OCI-LY1 (cell line): Measurements from ENCODE around the gene TRAPPC14.

ENCODE experiments used
- H2AFZ ChIP-seq: fragments of 200-600 bp; sonication (generic), shearing (Covaris generic); 2 replicates; pipeline ENCODE4 v1.6.0; 2014; ENCODE audit warnings: antibody characterized with exemption, mild to moderate bottlenecking, low read length
- H3F3A ChIP-seq: fragments of 200-600 bp; sonication (generic), shearing (Covaris generic); 2 replicates; pipeline ENCODE4 v1.6.0; 2014; ENCODE audit warnings: mild to moderate bottlenecking, antibody characterized with exemption, low read length, moderate library complexity; ENCODE audit not compliant: insufficient read depth
- H3K27ac ChIP-seq: fragments of 200-600 bp; sonication (generic); 2 replicates; pipeline ENCODE4 v1.5.1; 2014; ENCODE audit warnings: low read length, mixed run types, mild to moderate bottlenecking, low read depth; ENCODE audit not compliant: poor library complexity, severe bottlenecking
- H3K27me3 ChIP-seq: fragments of 200-600 bp; sonication (generic); 2 replicates; pipeline ENCODE4 v1.6.0; 2014; ENCODE audit warnings: antibody characterized with exemption, mild to moderate bottlenecking, low read length, moderate library complexity; ENCODE audit not compliant: insufficient read depth
- H3K36me3 ChIP-seq: fragments of 200-600 bp; sonication (generic); 2 replicates; pipeline ENCODE4 v1.6.1; 2014; ENCODE audit warnings: mild to moderate bottlenecking, antibody characterized with exemption, low read length, moderate library complexity, mixed read lengths; ENCODE audit not compliant: insufficient read depth
- H3K4me1 ChIP-seq: fragments of 200-600 bp; sonication (generic); 2 replicates; pipeline ENCODE4 v1.5.1; 2014; ENCODE audit warnings: mild to moderate bottlenecking, low read length, moderate library complexity; ENCODE audit not compliant: insufficient read depth, severe bottlenecking
- H3K4me2 ChIP-seq: fragments of 200-600 bp; sonication (generic), shearing (Covaris generic); 2 replicates; pipeline ENCODE4 v1.6.1; 2014; ENCODE audit warnings: low read length
- H3K4me3 ChIP-seq: fragments of 200-600 bp; sonication (generic); 2 replicates; pipeline ENCODE4 v1.5.1; 2014; ENCODE audit warnings: low read length, low read depth, mild to moderate bottlenecking, mixed read lengths; ENCODE audit not compliant: poor library complexity, severe bottlenecking
- H3K79me2 ChIP-seq: fragments of 200-600 bp; shearing (Covaris generic); 2 replicates; pipeline ENCODE4 v1.6.1; 2016; ENCODE audit warnings: mixed run types, low read length, mixed read lengths; ENCODE audit not compliant: insufficient read depth
- H3K9ac ChIP-seq: fragments of 200-600 bp; sonication (generic), shearing (Covaris generic); 2 replicates; pipeline ENCODE4 v1.6.1; 2014; ENCODE audit warnings: mild to moderate bottlenecking, low read length, mixed read lengths
- H3K9me2 ChIP-seq: fragments of 200-600 bp; sonication (generic), shearing (Covaris generic); 2 replicates; pipeline ENCODE4 v1.6.1; 2014; ENCODE audit warnings: low read depth, mild to moderate bottlenecking, low read length, mixed read lengths
- H3K9me3 ChIP-seq: fragments of 200-600 bp; shearing (Covaris generic); 2 replicates; pipeline ENCODE4 v1.6.1; 2014; ENCODE audit warnings: low read length, mixed read lengths
- H4K20me1 ChIP-seq: fragments of 200-600 bp; sonication (generic), shearing (Covaris generic); 2 replicates; pipeline ENCODE4 v1.6.0; 2016; ENCODE audit warnings: mild to moderate bottlenecking, low read length; ENCODE audit not compliant: insufficient read depth
- EZH2 ChIP-seq: fragments of 200-600 bp; sonication (generic), shearing (Covaris generic); IDR thresholded peaks from 2 replicates; pipeline ENCODE4 v1.8.0; 2017; ENCODE audit warnings: borderline replicate concordance, mixed run types, mild to moderate bottlenecking, antibody characterized with exemption, low read length, moderate library complexity, mixed read lengths
- TF ChIP-seq, protein P1 (sequence below): fragments of 200-600 bp; sonication (generic), shearing (Covaris generic); IDR thresholded peaks from 2 replicates; pipeline ENCODE4 v1.5.1; 2017; ENCODE audit warnings: mild to moderate bottlenecking, antibody characterized with exemption, low read length, moderate library complexity, mixed read lengths

Gene TRAPPC14

DNA sequence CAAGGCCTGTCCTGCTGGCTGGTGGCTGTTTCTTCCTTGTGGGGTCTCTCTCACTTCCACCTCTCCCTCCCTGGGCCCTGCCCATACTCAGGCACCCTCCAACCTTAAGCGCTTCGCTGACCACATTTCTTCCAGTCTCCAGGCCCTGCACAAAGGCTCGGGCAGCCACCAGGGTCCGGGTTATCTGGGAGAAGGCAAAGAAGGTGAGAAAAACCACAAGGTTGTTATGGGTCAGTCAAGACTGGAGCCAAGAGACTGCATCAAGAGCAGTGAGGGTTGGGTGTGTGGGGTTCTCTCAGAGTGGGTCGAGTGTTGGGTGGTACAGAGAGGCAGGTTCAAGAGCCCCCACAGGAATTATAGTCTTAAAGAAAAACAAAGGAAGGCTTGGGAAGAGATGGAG is 16.1 kb upstream of the TRAPPC14 start:
- no peak for TF ChIP-seq EZH2
- TF ChIP-seq, protein P1, sequence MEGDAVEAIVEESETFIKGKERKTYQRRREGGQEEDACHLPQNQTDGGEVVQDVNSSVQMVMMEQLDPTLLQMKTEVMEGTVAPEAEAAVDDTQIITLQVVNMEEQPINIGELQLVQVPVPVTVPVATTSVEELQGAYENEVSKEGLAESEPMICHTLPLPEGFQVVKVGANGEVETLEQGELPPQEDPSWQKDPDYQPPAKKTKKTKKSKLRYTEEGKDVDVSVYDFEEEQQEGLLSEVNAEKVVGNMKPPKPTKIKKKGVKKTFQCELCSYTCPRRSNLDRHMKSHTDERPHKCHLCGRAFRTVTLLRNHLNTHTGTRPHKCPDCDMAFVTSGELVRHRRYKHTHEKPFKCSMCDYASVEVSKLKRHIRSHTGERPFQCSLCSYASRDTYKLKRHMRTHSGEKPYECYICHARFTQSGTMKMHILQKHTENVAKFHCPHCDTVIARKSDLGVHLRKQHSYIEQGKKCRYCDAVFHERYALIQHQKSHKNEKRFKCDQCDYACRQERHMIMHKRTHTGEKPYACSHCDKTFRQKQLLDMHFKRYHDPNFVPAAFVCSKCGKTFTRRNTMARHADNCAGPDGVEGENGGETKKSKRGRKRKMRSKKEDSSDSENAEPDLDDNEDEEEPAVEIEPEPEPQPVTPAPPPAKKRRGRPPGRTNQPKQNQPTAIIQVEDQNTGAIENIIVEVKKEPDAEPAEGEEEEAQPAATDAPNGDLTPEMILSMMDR: no peak
- no peaks in the 10 kb centered on the region; the same call in 1 of the 2 replicates for H3K36me3 ChIP-seq
- peaks cover 25% of the 10 kb centered on the region for H3K4me1 ChIP-seq
- no peaks in the 10 kb centered on the region; the same call in 1 of the 2 replicates for H3F3A ChIP-seq
- H3K27ac ChIP-seq: no peak overlapping the region
- no peak overlapping the region for H3K4me2 ChIP-seq
- no peak overlapping the region for H3K9ac ChIP-seq
- no peak overlapping the region for H2AFZ ChIP-seq
- peaks cover 14% of the 10 kb centered on the region for H3K27me3 ChIP-seq
- no peaks in the 10 kb centered on the region for H3K9me3 ChIP-seq
- H3K9me2 ChIP-seq: no peaks in the 10 kb centered on the region
- H4K20me1 ChIP-seq: no peaks in the 10 kb centered on the region
- H3K79me2 ChIP-seq: no peaks in the 10 kb centered on the region
- no peak overlapping the region for H3K4me3 ChIP-seq

DNA sequence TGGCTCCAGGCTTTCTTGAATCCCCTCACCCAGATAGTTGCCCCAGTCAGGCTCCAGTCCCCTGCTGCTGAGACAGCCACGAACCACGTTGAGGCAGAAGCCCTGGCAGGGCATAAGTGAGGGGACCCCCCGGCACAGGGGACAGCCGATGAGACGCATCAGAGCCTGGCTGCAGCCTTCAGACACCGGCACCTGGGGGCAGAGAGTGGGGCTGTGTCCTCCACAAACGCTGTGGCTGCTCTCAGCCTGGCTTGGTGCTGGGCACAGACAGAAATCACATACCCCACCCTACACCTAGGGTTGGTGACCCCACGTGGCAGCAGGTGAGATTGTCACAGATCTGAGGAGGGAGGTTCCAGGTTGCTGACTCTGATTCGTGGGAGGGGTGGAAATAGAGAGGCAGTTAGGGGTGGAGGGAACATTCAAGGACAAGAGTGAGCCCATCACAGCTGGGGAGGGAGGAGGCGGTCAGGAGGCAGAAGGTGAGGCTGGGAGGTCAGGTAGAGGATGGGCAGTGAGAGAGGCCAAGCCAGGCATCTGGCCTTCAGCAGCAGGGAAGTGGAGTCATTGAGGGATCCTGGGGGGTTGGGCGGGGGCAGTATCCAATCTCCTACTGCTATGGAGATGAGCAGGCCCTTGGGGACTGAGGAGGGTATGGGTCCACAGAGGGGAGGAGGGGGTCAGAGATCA is 15.4 kb upstream of the TRAPPC14 start:
- no peak overlapping the region for H3K4me2 ChIP-seq

DNA sequence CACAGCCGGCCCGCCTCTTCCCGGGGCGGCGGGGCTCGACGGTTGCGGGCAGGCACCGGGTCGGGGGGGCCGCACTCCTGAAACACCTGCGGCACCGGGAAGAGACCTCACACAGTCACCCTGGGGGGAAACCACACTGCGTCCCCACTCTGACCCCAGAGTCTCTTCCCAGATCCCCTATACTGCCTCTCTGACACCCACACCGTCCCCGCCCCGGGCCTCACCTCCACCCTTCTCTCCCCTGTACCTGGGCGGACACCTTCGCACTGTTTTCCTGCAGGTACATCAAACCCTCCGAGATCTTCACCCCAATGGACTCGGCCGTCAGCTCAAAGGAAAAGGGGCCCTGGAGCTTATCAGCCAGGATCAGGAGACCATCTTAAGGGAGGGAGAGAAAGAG is 13.3 kb upstream of the TRAPPC14 start:
- H4K20me1 ChIP-seq: no peaks in the 10 kb centered on the region
- H3K4me2 ChIP-seq: peak overlapping the region; percentile 76
- peak overlapping the region; percentile 57 for H3K4me3 ChIP-seq

More for the DNA sequence above, 15.4 kb upstream of the TRAPPC14 start:
- Histone ChIP-seq H3K4me1 (peaks cover 28% of the 10 kb centered on the region), H3K4me3 (no peak overlapping the region), H3F3A (no peaks in the 10 kb centered on the region; the same call in 1 of the 2 replicates), H3K9ac (no peak overlapping the region), H3K79me2 (no peaks in the 10 kb centered on the region), H4K20me1 (no peaks in the 10 kb centered on the region), H2AFZ (no peak overlapping the region), H3K36me3 (no peaks in the 10 kb centered on the region; the same call in 1 of the 2 replicates), H3K9me3 (no peaks in the 10 kb centered on the region), H3K9me2 (no peaks in the 10 kb centered on the region), H3K27me3 (peaks cover 14% of the 10 kb centered on the region), H3K27ac (no peak overlapping the region)
- no peak for TF ChIP-seq EZH2
- TF ChIP-seq, protein P1: peak; percentile 47; the same call in 1 of the 2 replicates

More for the DNA sequence above, 13.3 kb upstream of the TRAPPC14 start:
- H3K9me2 ChIP-seq: no peaks in the 10 kb centered on the region
- no peak overlapping the region for H3K27ac ChIP-seq
- no peaks in the 10 kb centered on the region for H3K79me2 ChIP-seq
- H2AFZ ChIP-seq: no peak overlapping the region
- no peak overlapping the region; the same call in 1 of the 2 replicates for H3K9ac ChIP-seq
- no peaks in the 10 kb centered on the region for H3K9me3 ChIP-seq
- H3K36me3 ChIP-seq: no peaks in the 10 kb centered on the region; the same call in 1 of the 2 replicates
- H3K4me1 ChIP-seq: peaks cover 34% of the 10 kb centered on the region
- H3K27me3 ChIP-seq: peaks cover 20% of the 10 kb centered on the region
- no peak for TF ChIP-seq EZH2
- TF ChIP-seq, protein P1: no peak
- H3F3A ChIP-seq: no peaks in the 10 kb centered on the region; the same call in 1 of the 2 replicates
